Breast epithelium (tissue), 4 donors: ENCODE results near the gene RNASE2. TPM values are rescaled to one million over a fixed set of nuclear protein-coding genes. Genes with fewer than 3 reads are reported as not detected.
A peak's percentile ranks its signal among the peaks of the same experiment; 100 is the strongest.

Experiments
- DNase-seq, 2 donors: peaks; one replicate each; pipeline ENCODE4 v3.0.0-alpha.2; 2019; ENCODE audit warnings: low spot score in 2 of 2
- H3K27ac ChIP-seq, 2 donors: fragments of 200-600 bp; sonication (generic) in 1 of 2; one replicate each; pipeline ENCODE4 v1.5.1; 2016 to 2019; ENCODE audit warnings: mild to moderate bottlenecking in 1 of 2
- H3K27me3 ChIP-seq, 2 donors: fragments of 200-600 bp; sonication (generic) in 1 of 2; one replicate each; pipeline versions ENCODE4 v1.5.1 to v1.6.0; 2017 to 2019; ENCODE audit warnings: control low read depth in 1 of 2, mild to moderate bottlenecking in 1 of 2
- H3K36me3 ChIP-seq: fragments of 200-600 bp; one replicate; pipeline ENCODE4 v1.5.1; 2019
- H3K4me1 ChIP-seq, 2 donors: fragments of 200-600 bp; sonication (generic); one replicate each; pipeline ENCODE4 v1.5.1; 2016 to 2019; ENCODE audit warnings: control low read depth in 1 of 2
- H3K4me3 ChIP-seq, 3 donors: fragments of 200-600 bp; sonication (generic); 1 replicate in 2 of 3; 2 replicates in 1 of 3; pipeline ENCODE4 v1.5.1; 2016 to 2019; ENCODE audit warnings: mild to moderate bottlenecking in 3 of 3, moderate library complexity in 2 of 3
- H3K9me3 ChIP-seq, 2 donors: fragments of 200-600 bp; sonication (generic) in 1 of 2; one replicate each; pipeline ENCODE4 v1.5.1; 2016 to 2019; ENCODE audit warnings: control low read depth in 1 of 2
- POLR2A ChIP-seq: fragments of 450-650 bp; IDR thresholded peaks from one replicate; pipeline ENCODE4 v1.6.1; 2016; ENCODE audit warnings: antibody characterized with exemption, mild to moderate bottlenecking, moderate library complexity
- POLR2AphosphoS5 ChIP-seq, 3 donors: sonication (generic); formaldehyde crosslinking; IDR thresholded peaks; one replicate each; pipeline ENCODE4 v1.6.1; 2017; ENCODE audit warnings: antibody characterized with exemption in 3 of 3
- intact Hi-C: fragments of 100-400 bp; cut with DNase I; formaldehyde crosslinking; loops from one replicate; pipeline ENCODE4 v1.15.1; 2023; ENCODE audit warnings: low total_unique reads
- total RNA-seq, 3 donors: library from RNA; depleted of rRNA; stranded (reverse); fragments of >200 nt; gene quantifications; one replicate each; pipeline ENCODE4 v1.1.0, GENCODE V29; 2016
- TF ChIP-seq, protein P1 (sequence below), 3 donors: fragments of 450-650 bp; IDR thresholded peaks; one replicate each; pipeline ENCODE4 v1.5.1; 2016 to 2017; ENCODE audit warnings: antibody characterized with exemption in 3 of 3, mild to moderate bottlenecking in 3 of 3, moderate library complexity in 3 of 3

The RNASE2 gene
- total RNA-seq, 3 donors from 2014 or later = 1.3 to 3.2 (median 2.0) TPM

DNA sequence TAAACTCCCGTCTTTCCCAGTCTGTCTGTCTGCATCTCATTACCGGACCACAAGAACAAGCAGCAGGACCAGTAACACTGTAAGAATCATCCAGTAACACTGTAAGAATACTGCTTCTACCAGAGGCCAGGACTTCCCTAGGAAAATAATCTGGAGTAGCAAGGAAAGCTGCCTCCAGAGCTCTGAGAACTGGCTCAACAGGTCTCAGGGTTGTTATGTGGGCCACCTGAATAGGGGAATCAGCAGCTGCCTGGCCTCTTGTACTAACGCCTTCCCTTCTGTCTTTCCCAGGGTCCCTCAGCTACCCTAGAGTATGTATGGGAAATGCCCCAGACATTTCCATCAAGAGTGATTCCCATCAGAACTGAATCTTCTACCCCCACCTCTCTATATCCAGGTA, 42.9 kb downstream of the RNASE2 start:
- H3K27ac ChIP-seq = peak overlapping the region; percentile 79 to 81
- H3K4me1 ChIP-seq = no peaks in the 10 kb centered on the region
- TF ChIP-seq POLR2AphosphoS5 (IDR thresholded peaks at IDR 0.05) (no peak), POLR2A (no peak)
- TF ChIP-seq, protein P1, sequence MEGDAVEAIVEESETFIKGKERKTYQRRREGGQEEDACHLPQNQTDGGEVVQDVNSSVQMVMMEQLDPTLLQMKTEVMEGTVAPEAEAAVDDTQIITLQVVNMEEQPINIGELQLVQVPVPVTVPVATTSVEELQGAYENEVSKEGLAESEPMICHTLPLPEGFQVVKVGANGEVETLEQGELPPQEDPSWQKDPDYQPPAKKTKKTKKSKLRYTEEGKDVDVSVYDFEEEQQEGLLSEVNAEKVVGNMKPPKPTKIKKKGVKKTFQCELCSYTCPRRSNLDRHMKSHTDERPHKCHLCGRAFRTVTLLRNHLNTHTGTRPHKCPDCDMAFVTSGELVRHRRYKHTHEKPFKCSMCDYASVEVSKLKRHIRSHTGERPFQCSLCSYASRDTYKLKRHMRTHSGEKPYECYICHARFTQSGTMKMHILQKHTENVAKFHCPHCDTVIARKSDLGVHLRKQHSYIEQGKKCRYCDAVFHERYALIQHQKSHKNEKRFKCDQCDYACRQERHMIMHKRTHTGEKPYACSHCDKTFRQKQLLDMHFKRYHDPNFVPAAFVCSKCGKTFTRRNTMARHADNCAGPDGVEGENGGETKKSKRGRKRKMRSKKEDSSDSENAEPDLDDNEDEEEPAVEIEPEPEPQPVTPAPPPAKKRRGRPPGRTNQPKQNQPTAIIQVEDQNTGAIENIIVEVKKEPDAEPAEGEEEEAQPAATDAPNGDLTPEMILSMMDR (IDR thresholded peaks at IDR 0.05) = no peak
- H3K4me3 ChIP-seq = no peak overlapping the region
- intact Hi-C loops = no loop called here
- no peaks in the 10 kb centered on the region for H3K9me3 ChIP-seq
- DNase-seq = no peak
- H3K36me3 ChIP-seq = peaks cover 12% of the 10 kb centered on the region
- H3K27me3 ChIP-seq = no peaks in the 10 kb centered on the region

DNA sequence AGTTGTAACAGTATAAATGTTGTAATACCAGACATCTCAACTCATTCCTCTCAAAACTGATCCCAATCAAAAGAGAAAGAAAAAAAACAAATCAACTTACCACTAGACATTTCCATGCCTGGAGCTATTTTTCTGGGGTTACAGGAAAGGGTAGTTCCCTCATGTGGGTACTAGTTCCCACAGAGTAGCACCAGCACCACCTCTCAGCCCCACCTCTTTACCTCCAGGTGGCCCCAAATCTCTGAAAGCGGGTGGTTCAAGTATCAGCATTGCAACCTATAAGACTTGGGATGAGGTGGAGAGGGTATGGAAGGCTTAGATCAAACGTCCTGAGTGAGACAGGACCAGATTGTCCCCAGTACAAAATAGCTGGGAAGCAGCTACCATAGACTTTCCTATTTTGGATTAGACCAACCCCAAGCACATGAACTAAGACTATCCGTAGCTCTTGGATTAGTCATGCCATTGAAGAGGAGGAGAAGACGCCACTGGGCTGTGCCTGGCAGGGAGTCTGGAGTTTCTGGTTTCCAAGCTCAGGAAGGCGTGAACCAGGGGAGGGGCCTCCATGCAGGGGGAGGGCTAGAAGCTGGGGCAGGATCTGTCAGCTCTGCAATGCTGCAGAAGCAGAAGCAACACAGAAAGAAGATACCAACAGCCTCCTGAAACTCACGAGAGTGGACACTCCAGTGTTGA, 43.5 kb downstream of the RNASE2 start, which contains the start of gene SLC39A2:
Gene SLC39A2, plus strand, starts transcription at position 620 of the 693 bp plus-strand sequence. CDS start 154 bp downstream, outside the sequence.
- Histone ChIP-seq H3K27me3 (no peaks in the 10 kb centered on the region), H3K36me3 (peaks cover 12% of the 10 kb centered on the region), H3K4me3 (no peak within 1 kb of the TSS), H3K9me3 (no peaks in the 10 kb centered on the region), H3K4me1 (no peaks in the 10 kb centered on the region), H3K27ac (peak within 1 kb of the TSS; percentile 79 to 81)
- no peak for TF ChIP-seq POLR2A
- TF ChIP-seq, protein P1 (IDR thresholded peaks at IDR 0.05) = no peak
- TF ChIP-seq POLR2AphosphoS5 (IDR thresholded peaks at IDR 0.05) = no peak
- DNase-seq = peak; percentile 66 to 69
- intact Hi-C loops = no loop called here

DNA sequence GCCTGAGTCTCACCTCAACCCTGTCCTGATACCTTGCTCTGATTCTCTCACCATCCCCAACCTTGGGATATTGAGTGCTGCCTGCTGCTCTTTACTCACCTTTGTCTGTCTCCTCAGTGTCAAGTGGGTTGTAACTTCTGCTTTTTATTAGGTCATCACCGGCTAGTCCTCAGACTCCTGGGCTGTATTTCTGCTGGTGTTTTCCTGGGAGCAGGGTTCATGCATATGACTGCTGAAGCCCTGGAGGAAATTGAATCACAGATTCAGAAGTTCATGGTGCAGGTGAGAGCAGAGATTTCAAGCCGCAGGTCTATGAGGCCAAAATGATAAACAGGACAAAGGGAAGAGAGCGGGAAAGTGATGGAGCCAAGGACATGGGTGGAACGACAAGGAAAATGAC, 44.3 kb downstream of the RNASE2 start:
- no peak overlapping the region for H3K4me3 ChIP-seq
- H3K4me1 ChIP-seq = no peaks in the 10 kb centered on the region
- H3K36me3 ChIP-seq = peaks cover 12% of the 10 kb centered on the region
- TF ChIP-seq POLR2AphosphoS5 (IDR thresholded peaks at IDR 0.05) = no peak
- TF ChIP-seq, protein P1 (IDR thresholded peaks at IDR 0.05) = no peak
- no peak for TF ChIP-seq POLR2A
- peak overlapping the region in 1 of 2 donors; percentile 81 for H3K27ac ChIP-seq
- DNase-seq = no peak
- H3K27me3 ChIP-seq = no peaks in the 10 kb centered on the region
- H3K9me3 ChIP-seq = no peaks in the 10 kb centered on the region
- intact Hi-C loops = no loop called here

DNA sequence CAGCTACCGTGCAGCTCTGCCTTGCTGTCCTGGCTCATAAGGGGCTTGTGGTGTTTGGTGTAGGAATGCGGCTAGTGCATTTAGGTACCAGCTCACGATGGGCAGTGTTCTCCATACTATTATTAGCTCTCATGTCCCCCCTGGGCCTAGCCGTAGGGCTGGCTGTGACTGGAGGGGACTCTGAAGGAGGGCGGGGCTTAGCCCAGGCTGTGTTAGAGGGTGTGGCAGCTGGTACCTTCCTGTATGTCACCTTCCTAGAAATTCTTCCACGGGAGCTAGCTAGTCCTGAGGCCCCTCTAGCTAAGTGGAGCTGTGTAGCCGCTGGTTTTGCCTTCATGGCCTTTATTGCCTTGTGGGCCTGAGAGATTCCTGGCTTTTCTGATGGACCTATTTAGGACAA, 45.9 kb downstream of the RNASE2 start:
- H3K4me1 ChIP-seq = no peaks in the 10 kb centered on the region
- H3K9me3 ChIP-seq = no peaks in the 10 kb centered on the region
- intact Hi-C loops = no loop called here
- no peaks in the 10 kb centered on the region for H3K27me3 ChIP-seq
- DNase-seq = no peak
- no peak overlapping the region for H3K27ac ChIP-seq
- TF ChIP-seq POLR2A (no peak), POLR2AphosphoS5 (IDR thresholded peaks at IDR 0.05) (no peak)
- TF ChIP-seq, protein P1 (IDR thresholded peaks at IDR 0.05) = no peak
- no peak overlapping the region for H3K4me3 ChIP-seq
- peaks cover 5% of the 10 kb centered on the region for H3K36me3 ChIP-seq

DNA sequence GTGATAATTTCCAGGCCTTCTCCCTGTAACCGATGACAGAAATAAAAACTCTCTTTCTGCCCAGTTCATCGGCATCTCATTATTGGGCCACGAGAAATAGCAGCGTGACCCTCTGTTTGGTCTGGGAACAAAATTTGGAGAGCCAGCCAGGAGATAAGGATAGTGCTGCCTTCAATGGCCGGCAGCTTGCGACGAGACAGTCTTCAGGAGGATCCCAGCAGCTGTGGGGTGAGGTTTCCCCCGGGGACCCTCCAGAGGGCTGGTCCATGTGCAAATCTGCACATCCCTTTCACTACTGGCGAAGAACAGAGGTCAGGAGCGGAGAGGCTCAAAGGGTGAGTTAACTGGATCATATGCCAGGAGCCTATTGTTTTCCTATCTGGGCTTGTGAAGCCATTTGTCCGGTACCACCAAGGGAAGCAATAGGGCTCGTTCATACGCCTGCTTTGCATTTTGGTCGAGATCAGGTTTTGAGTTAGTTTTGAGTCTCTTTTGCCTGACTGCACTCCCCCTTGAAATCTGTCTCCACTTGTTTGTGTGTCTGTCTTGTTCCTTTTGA, 48.6 kb downstream of the RNASE2 start:
- Histone ChIP-seq H3K4me3 (no peak overlapping the region), H3K9me3 (no peaks in the 10 kb centered on the region), H3K27ac (no peak overlapping the region), H3K4me1 (no peaks in the 10 kb centered on the region), H3K36me3 (no peaks in the 10 kb centered on the region), H3K27me3 (no peaks in the 10 kb centered on the region)
- intact Hi-C loops = no loop called here
- DNase-seq = no peak
- TF ChIP-seq, protein P1 (IDR thresholded peaks at IDR 0.05) = no peak
- TF ChIP-seq POLR2A (no peak), POLR2AphosphoS5 (IDR thresholded peaks at IDR 0.05) (no peak)
